ENCODE results near the gene TRAF5. TPM values are rescaled to one million over a fixed set of nuclear protein-coding genes. Genes with fewer than 3 reads are reported as not detected.
"Not testable (repeated sequence)": the region's sequence is repeated elsewhere in the genome, so short reads cannot be mapped to it uniquely, and the experiment has no call there.

Gene TRAF5
- polyA plus RNA-seq, 1 experiment = 22.0 TPM

GRCh38 chr1:211382714-211383480 lies 56.3 kb downstream of the TRAF5 start:
- peak overlapping the region; percentile 82 for H3K4me3 ChIP-seq (ENCODE audit: low read depth, low read length)
- CTCF ChIA-PET = interaction anchor here (0.6 to 1.8 kb wide), 4 partner anchors 33 to 280 kb away, joined by 3 to 6 read pairs (median 4); no protein-coding TSS in a partner anchor
- peak overlapping the region; percentile 96 for H3K27ac ChIP-seq (ENCODE audit: low read depth, low read length)
- no peaks in the 10 kb centered on the region for H3K9me3 ChIP-seq (ENCODE audit: control insufficient read depth, insufficient read depth, low read length)
- DNase-seq (ENCODE audit: low read depth, low spot score) = peak; percentile 77
- TF ChIP-seq CTCF (IDR thresholded peaks at IDR 0.05; ENCODE audit: low read depth, low read length) = no peak
- no peaks in the 10 kb centered on the region for H3K27me3 ChIP-seq (ENCODE audit: control insufficient read depth, insufficient read depth, low read length)
- POLR2A ChIA-PET = interaction anchor here (0.6 to 1.0 kb wide), 6 partner anchors 33 to 186 kb away, joined by 3 to 4 read pairs (median 3); no protein-coding TSS in a partner anchor

DNA sequence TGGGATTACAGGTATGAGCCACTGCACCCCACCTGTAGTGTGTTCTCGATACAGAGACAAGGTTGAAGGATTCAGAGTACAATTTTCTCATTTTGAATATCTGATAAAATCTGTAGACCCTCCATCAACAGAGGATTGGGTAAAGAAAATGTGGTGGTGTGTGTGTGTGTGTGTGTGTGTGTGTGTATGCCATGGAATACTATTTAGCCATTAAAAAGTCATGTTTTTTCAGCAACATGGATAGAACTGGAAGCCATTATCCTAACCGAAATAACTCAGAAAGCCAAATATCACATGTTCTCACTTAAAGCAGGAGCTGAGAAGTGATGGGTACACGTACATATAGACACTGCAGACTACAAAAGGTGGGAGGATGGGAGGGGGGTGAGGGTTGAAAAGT lies 57.9 kb downstream of the TRAF5 start:
- POLR2A ChIA-PET = no interaction called here
- H3K27ac ChIP-seq (ENCODE audit: low read depth, low read length) = no peak overlapping the region
- no peak for DNase-seq (ENCODE audit: low read depth, low spot score)
- H3K27me3 ChIP-seq (ENCODE audit: control insufficient read depth, insufficient read depth, low read length) = no peaks in the 10 kb centered on the region
- CTCF ChIA-PET = no interaction called here
- no peaks in the 10 kb centered on the region for H3K9me3 ChIP-seq (ENCODE audit: control insufficient read depth, insufficient read depth, low read length)
- TF ChIP-seq CTCF (IDR thresholded peaks at IDR 0.05; ENCODE audit: low read depth, low read length) = no peak
- H3K4me3 ChIP-seq (ENCODE audit: low read depth, low read length) = no peak overlapping the region

DNA sequence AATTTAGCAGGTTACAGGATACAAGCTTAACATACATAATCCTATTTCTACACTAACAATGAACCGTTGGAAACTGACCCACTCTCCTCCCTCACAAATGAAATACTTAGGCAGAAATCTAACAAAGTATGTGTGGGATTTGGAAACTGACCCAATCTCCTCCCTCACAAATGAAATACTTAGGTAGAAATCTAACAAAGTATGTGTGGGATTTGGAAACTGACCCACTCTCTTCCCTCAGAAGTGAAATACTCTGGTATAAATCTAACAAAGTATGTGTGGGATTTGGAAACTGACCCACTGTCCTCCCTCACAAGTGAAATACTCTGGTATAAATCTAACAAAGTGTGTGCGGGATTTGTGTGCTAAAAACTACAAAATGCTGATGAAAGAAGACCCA lies 60.3 kb downstream of the TRAF5 start:
- H3K4me3 ChIP-seq (ENCODE audit: low read depth, low read length) = no peak overlapping the region
- no peaks in the 10 kb centered on the region for H3K27me3 ChIP-seq (ENCODE audit: control insufficient read depth, insufficient read depth, low read length)
- no peaks in the 10 kb centered on the region for H3K9me3 ChIP-seq (ENCODE audit: control insufficient read depth, insufficient read depth, low read length)
- POLR2A ChIA-PET = no interaction called here
- no peak overlapping the region for H3K27ac ChIP-seq (ENCODE audit: low read depth, low read length)
- peak; percentile 2 for DNase-seq (ENCODE audit: low read depth, low spot score)
- no peak for TF ChIP-seq CTCF (IDR thresholded peaks at IDR 0.05; ENCODE audit: low read depth, low read length)
- CTCF ChIA-PET = interaction anchor here (1.6 kb wide), 1 partner anchor 63 kb away, joined by 6 read pairs; no protein-coding TSS in a partner anchor

DNA sequence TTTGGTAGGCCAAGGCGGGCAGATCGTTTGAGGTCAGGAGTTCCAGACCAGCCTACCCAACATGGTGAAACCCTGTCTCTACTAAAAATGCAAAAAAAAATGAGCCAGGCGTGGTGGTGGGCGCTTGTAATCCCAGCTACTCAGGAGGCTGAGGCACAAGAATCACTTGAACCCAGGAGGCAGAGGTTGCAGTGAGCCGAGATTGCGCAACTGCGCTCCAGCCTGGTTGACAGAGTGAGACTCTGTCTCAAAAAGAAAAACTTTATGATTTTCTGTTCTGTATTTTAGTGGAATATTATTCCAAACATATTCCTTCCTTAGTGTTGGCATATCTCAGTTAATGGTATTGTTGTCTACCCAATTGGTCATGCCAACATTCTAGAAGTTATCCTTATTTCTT lies 64.2 kb downstream of the TRAF5 start:
- H3K4me3 ChIP-seq (ENCODE audit: low read depth, low read length); POLR2A ChIA-PET; H3K9me3 ChIP-seq (ENCODE audit: control insufficient read depth, insufficient read depth, low read length); H3K27me3 ChIP-seq (ENCODE audit: control insufficient read depth, insufficient read depth, low read length); H3K27ac ChIP-seq (ENCODE audit: low read depth, low read length); DNase-seq (ENCODE audit: low read depth, low spot score); CTCF ChIA-PET: not testable (repeated sequence)

- POLR2A ChIA-PET = no interaction called here
- no peak for DNase-seq (ENCODE audit: low read depth, low spot score)
- Histone ChIP-seq H3K27me3 (ENCODE audit: control insufficient read depth, insufficient read depth, low read length) (no peaks in the 10 kb centered on the region), H3K9me3 (ENCODE audit: control insufficient read depth, insufficient read depth, low read length) (no peaks in the 10 kb centered on the region), H3K27ac (ENCODE audit: low read depth, low read length) (no peak overlapping the region), H3K4me3 (ENCODE audit: low read depth, low read length) (no peak overlapping the region)
- CTCF ChIA-PET = interaction anchor here (0.9 to 1.3 kb wide), 2 partner anchors 78 to 122 kb away, joined by 3 read pairs; no protein-coding TSS in a partner anchor
- no peak for TF ChIP-seq CTCF (IDR thresholded peaks at IDR 0.05; ENCODE audit: low read depth, low read length)
Observed at GRCh38 chr1:211393203-211393602, 66.6 kb downstream of the TRAF5 start.

- DNase-seq (ENCODE audit: low read depth, low spot score); H3K27ac ChIP-seq (ENCODE audit: low read depth, low read length); H3K9me3 ChIP-seq (ENCODE audit: control insufficient read depth, insufficient read depth, low read length); POLR2A ChIA-PET; H3K4me3 ChIP-seq (ENCODE audit: low read depth, low read length); H3K27me3 ChIP-seq (ENCODE audit: control insufficient read depth, insufficient read depth, low read length): not testable (repeated sequence)
- CTCF ChIA-PET = interaction anchor here (0.7 kb wide), 1 partner anchor 75 kb away, joined by 3 read pairs; no protein-coding TSS in a partner anchor
Observed at GRCh38 chr1:211398266-211398930, 71.8 kb downstream of the TRAF5 start.

DNA sequence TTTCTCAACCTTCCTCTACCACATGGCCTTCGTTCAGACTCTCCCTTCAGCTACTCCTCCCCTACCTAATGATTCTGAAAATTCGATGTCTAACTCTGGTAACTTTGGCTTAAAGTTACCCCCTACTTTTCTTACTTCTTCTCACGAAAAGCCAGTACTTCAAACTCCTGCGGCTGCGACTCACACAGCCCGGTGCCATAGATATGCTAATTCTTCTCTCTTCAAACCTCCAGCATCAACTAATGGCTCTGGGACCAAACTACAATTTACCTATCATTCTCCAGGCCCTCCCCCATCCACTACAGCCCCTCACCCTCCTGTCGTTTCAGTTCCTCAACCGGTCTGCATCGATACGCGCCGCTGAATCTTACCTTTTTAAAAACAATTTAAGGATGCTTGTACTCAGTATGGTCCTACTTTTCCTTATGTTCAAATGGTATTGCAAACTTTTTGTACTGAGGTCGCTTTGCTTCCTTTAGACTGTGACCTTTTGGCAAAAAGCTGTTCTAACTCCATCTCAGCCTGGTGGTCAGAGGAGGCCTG lies 73.3 kb downstream of the TRAF5 start:
- DNase-seq (ENCODE audit: low read depth, low spot score); H3K4me3 ChIP-seq (ENCODE audit: low read depth, low read length); CTCF ChIA-PET; H3K27me3 ChIP-seq (ENCODE audit: control insufficient read depth, insufficient read depth, low read length); H3K27ac ChIP-seq (ENCODE audit: low read depth, low read length); POLR2A ChIA-PET; H3K9me3 ChIP-seq (ENCODE audit: control insufficient read depth, insufficient read depth, low read length): not testable (repeated sequence)

- DNase-seq (ENCODE audit: low read depth, low spot score); H3K27ac ChIP-seq (ENCODE audit: low read depth, low read length); H3K9me3 ChIP-seq (ENCODE audit: control insufficient read depth, insufficient read depth, low read length); H3K4me3 ChIP-seq (ENCODE audit: low read depth, low read length); POLR2A ChIA-PET; H3K27me3 ChIP-seq (ENCODE audit: control insufficient read depth, insufficient read depth, low read length): not testable (repeated sequence)
- CTCF ChIA-PET = interaction anchor here (1.5 kb wide), 1 partner anchor 78 kb away, joined by 3 read pairs; no protein-coding TSS in a partner anchor
Observed at GRCh38 chr1:211401751-211402150, 75.1 kb downstream of the TRAF5 start.
